Aorta (tissue), 5 donors: ENCODE data around the gene DDIT3. TPM values are rescaled to one million over a fixed set of nuclear protein-coding genes. Genes with fewer than 3 reads are reported as not detected.

ENCODE experiments used
- ATAC-seq: fragments of 200-7000 bp; cut with Tn5 transposase; one replicate; pipeline ENCODE4 v1.9.1; 2022; ENCODE audit warnings: moderate library complexity; ENCODE audit not compliant: low FRiP score
- DNase-seq, 2 donors: peaks; one replicate each; pipeline ENCODE4 v3.0.0-alpha.2; 2020
- H3K27ac ChIP-seq, 2 donors: one replicate each; pipeline ENCODE4 v1.5.1; 2013; ENCODE audit warnings: low read length in 2 of 2, mild to moderate bottlenecking in 2 of 2, moderate library complexity in 2 of 2, control low read depth in 1 of 2, inconsistent platforms in 1 of 2, low read depth in 1 of 2
- H3K27me3 ChIP-seq, 2 donors: one replicate each; pipeline ENCODE4 v1.6.1; 2013; ENCODE audit warnings: control low read depth in 1 of 2, low read length in 1 of 2, mild to moderate bottlenecking in 1 of 2, moderate library complexity in 1 of 2; ENCODE audit not compliant: insufficient read depth in 2 of 2, control insufficient read depth in 1 of 2
- H3K36me3 ChIP-seq, 2 donors: one replicate each; pipeline ENCODE4 v1.6.1; 2013; ENCODE audit warnings: control low read depth in 1 of 2, low read length in 1 of 2, mild to moderate bottlenecking in 1 of 2; ENCODE audit not compliant: insufficient read depth in 2 of 2, control insufficient read depth in 1 of 2
- H3K4me1 ChIP-seq, 2 donors: one replicate each; pipeline ENCODE4 v1.6.1; 2013; ENCODE audit warnings: low read length in 2 of 2, control low read depth in 1 of 2, mild to moderate bottlenecking in 1 of 2, moderate library complexity in 1 of 2; ENCODE audit not compliant: insufficient read depth in 2 of 2, control insufficient read depth in 1 of 2
- H3K4me3 ChIP-seq, 2 donors: one replicate each; pipeline ENCODE4 v1.5.1; 2013; ENCODE audit warnings: low read length in 2 of 2, control low read depth in 1 of 2, mild to moderate bottlenecking in 1 of 2
- H3K9me3 ChIP-seq: one replicate; pipeline ENCODE4 v1.6.1; 2013; ENCODE audit warnings: mild to moderate bottlenecking, low read length; ENCODE audit not compliant: control insufficient read depth
- WGBS, 2 donors: extraction: QIAGEN DNeasy Blood & Tissue Kit; methylation state at CpG; one replicate each; pipeline ENCODE4 v1.1.7; 2013; 5-methylcytosine and 5-hydroxymethylcytosine counted together
- intact Hi-C, 2 donors: fragments of 100-400 bp; cut with DNase I; formaldehyde crosslinking; loops; one replicate each; pipeline versions ENCODE4 v1.14.2 to v1.15.0; 2022
- polyA plus RNA-seq, 2 donors: library from polyadenylated mRNA; stranded (reverse); fragments of 200-250 nt; gene quantifications; one replicate each; pipeline ENCODE4 v1.2.3, GENCODE V29; 2013
- total RNA-seq, 2 donors: library from RNA; stranded (reverse); fragmentation: NEBNext Ultra II Directional; extraction: Animal tissue kit (Norgen Biotek cat#: 25700); gene quantifications; one replicate each; pipeline ENCODE4 v1.2.1, GENCODE V29; 2021
- donor health status: healthy with polysubstance abuse.
- donor health status: Bipolar disorder and iron deficiency.
- donor health status: DM: no; HTN: no; CAD: no.
- donor health status: DM: no; HTN: no; CAD: no.
- donor health status: DM: yes; HTN: yes; CAD: no.

DDIT3 gene
- total and polyA plus RNA-seq, 4 donors = 24.8 to 49.6 (median 33.9) TPM

DNA sequence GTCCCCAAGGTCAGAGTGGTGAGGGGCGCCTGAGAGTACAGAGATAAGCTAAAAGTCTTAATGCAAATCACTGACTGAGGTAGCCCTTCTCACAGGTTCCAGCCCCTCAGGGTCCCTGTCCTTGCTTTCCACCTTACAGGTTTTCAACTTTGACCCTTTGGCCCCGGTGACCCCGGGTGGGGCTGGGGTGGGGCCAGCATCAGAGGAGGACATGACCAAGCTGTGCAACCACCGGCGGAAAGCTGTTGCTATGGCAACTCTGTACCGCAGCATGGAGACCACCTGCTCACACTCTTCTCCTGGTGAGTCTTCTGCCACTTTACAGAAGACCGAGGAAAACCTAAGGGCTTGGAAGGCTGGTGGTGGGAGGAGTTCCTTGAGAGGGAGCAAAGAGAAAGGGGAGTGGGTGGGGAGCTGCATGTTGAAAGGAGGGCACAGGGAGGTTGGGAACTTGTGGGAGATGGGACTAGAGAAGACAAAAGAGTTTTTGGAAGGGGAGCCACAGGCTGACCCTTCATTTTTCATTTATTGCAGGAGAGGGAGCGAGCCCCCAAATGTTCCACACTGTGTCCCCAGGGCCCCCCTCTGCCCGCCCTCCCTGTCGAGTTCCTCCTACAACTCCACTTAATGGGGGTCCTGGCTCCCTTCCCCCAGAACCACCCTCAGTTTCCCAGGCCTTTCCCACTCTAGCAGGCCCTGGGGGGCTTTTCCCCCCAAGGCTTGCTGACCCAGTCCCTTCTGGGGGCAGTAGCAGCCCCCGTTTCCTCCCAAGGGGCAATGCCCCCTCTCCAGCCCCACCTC, 4.7 kb upstream of the DDIT3 start:
- Histone ChIP-seq H3K4me1 (peaks cover 0 to 2% of the 10 kb centered on the region in 2 donors), H3K27ac (no peak overlapping the region), H3K36me3 (peaks cover 0 to 4% of the 10 kb centered on the region in 2 donors), H3K27me3 (no peaks in the 10 kb centered on the region), H3K4me3 (no peak overlapping the region), H3K9me3 (no peaks in the 10 kb centered on the region)
- DNase-seq (no peak), ATAC-seq (no peak)
- intact Hi-C loops = loop anchor here in 1 of 2 donors (2.0 kb wide), 1 partner anchor 22 kb away; the partner anchor contains the start of gene DCTN2
- WGBS, 2 donors = 63 to 64% methylated on average over 11 of the region's 11 CpGs

DNA sequence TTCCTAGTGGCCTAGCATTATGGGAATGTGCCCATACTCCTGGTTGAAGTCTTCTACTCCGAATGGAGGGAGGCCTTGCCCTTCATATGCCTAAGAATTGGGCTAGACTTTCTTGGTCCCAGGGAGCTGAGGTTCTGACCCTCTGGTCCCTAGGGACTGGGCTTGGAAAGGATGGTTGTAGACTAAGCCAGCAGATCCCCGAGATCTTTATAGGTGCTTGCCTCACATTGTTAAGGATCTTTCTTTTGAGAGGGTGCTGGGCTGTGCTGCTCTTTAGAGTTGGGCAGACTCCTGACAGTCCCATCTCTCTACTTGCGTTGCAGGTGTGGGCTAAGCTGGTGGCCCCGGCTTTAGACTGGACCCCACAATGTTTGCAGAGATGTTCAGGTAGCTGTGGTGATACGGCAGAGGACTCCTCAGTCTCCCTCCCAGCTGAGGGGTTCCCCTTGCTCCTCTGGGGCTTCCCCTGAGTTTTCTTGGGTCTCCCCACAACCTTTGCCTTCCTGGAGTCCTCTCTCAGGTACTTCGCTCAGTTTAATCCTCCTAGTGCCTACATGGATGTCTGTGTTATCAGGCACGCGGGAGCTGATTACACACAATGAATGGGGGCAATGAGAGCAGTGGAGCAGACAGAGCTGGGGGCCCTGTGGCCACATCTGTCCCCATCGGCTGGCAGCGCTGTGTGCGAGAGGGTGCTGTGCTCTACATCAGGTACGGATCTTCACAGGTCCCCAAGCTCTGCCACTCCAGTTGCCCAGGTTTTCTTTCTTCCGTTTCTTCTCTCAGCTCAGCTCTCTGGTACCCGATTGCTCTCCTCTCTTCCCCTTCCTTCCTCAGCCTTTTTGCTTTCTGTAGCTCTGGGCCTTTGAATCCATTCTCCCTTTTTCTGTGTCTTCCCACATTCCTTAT, 3.6 kb upstream of the DDIT3 start:
- H3K27ac ChIP-seq = no peak overlapping the region
- DNase-seq (no peak), ATAC-seq (no peak)
- H3K27me3 ChIP-seq = no peaks in the 10 kb centered on the region
- no peaks in the 10 kb centered on the region for H3K9me3 ChIP-seq
- H3K4me1 ChIP-seq = peaks cover 0 to 2% of the 10 kb centered on the region in 2 donors
- 61 to 63% methylated on average over 14 of the region's 14 CpGs for WGBS, 2 donors
- peaks cover 0 to 4% of the 10 kb centered on the region in 2 donors for H3K36me3 ChIP-seq
- intact Hi-C loops = loop anchor here in 1 of 2 donors (2.0 kb wide), 1 partner anchor 23 kb away; the partner anchor contains the start of gene DCTN2
- peak overlapping the region; percentile 76 to 86 for H3K4me3 ChIP-seq

DNA sequence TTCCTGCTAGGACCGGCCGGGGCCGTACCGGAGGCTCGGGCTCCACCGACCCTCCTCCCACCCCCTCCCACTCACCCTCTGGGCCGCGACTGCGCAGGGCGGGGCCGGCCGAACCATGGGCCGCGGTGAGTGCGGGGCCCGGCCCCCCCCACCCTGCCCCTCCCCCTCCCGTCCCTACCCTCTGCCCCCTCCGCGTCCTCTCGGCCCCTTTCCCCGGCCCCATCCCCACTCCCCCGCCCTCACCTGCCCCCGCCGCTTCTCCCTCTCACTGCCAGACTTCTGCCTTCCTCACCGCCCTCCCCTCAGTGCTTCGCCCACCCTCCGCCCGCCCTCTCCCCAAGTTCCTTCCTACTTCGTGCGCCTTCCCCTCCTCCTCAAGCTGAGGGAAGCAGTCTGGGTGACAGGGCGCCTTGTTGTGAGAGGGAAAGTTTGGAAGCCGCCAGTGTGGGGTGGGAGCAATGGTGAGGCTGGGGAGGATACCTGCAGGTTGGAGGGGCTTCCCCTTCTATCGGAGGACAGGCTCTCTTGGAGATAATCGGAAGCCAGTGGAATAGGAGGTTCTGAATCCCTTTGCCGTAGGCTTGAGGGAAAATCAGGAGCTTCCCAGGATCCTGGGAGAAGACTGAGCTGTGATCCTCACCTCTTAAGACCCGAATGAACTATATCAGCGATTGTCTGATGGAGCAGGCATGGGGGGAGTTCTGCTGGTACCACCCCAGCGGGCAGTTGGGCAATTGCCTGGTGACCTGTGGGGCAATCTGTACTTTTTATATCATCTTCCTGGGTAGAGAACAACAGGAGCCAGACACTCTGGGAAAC, 2.8 kb upstream of the DDIT3 start:
- WGBS, 2 donors = 1% methylated on average over 16 to 38 of the region's 38 CpGs
- Histone ChIP-seq H3K27me3 (no peaks in the 10 kb centered on the region), H3K36me3 (peaks cover 0 to 4% of the 10 kb centered on the region in 2 donors), H3K4me1 (peaks cover 1 to 2% of the 10 kb centered on the region in 2 donors), H3K9me3 (no peaks in the 10 kb centered on the region), H3K27ac (peak overlapping the region; percentile 53 to 84), H3K4me3 (peak overlapping the region; percentile 76 to 86)
- ATAC-seq (no peak), DNase-seq (peak; percentile 86 to 88)
- intact Hi-C loops = no loop called here

DNA sequence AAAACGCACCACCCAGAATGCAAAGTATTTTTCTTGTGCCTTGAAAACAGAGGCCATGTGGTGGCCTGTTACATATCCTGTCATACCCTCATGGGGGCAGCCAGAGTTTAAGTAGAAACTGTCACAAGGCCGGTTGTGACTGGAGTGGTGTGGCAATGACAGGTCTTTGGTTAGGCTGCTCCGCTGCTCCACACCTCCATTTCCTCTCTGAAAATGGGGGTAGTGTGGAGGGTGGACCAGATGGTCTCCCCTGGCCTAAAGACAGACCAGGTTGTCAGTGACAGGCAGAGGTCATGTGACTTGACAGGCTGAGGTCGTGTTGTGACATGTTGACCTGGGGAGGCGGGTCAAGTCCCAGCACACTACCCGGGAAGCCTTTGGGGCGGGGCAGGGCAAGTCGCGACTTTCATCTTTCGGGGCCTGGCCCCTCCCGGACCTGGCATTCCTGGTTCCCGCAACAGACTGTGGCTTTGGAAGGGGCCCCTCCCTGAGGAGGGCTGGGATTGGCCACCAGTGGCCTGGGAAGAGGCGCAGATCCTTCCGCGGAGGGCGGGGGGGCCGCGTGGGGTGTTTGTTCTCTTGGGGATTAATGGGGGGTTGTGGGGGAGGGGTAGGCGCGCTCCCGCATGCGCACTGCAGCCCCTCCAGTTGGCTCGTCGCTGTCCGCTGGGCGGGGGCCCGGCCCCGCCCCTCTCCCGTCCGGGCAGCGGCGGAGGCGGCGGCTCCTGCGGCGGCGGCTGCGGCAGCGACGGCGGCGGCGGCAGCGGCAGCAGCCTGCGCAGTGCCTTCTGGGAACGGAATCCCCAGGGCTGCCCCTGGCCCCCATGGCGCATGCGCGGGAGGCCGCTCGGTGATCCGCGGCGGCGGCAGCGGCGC, 1.9 kb upstream of the DDIT3 start, which contains the start of gene MBD6:
TSS of gene MBD6 (plus strand) at position 814 of the 876 bp plus-strand sequence. CDS start 1,480 bp downstream, outside the sequence.
- no peaks in the 10 kb centered on the region for H3K9me3 ChIP-seq
- 1 to 3% methylated on average over 15 to 57 of the region's 57 CpGs for WGBS, 2 donors
- H3K4me3 ChIP-seq = peak within 1 kb of the TSS; percentile 76 to 86
- intact Hi-C loops = no loop called here
- peak; percentile 68 for ATAC-seq
- peak within 1 kb of the TSS; percentile 88 to 89 for H3K27ac ChIP-seq
- peaks cover 0 to 5% of the 10 kb centered on the region in 2 donors for H3K36me3 ChIP-seq
- peaks cover 1 to 2% of the 10 kb centered on the region in 2 donors for H3K4me1 ChIP-seq
- no peaks in the 10 kb centered on the region for H3K27me3 ChIP-seq
- DNase-seq = peak; percentile 94 to 97

DNA sequence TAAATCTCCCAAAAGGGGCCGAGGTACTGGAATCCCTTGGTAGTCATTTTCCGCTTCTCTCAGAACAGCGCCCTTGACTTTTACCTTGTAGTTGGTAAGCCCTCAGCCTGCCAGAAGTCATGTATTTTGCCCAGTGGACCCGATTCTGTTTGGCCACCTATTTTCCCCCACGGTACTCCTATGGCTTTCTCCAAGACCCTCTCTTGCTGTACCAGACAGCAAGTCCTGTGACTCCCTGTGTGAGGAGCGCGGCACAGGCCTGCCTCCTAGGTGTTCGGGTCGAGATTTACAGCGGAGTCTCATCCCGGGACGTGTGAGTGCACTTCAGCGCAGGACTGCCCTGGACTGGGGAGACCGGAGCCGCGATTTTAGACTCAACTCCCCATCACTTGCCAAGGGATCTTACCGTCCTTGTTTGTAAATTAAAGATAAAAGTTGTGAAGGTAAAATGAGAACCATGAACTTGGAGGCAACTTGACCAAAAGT, 1.3 kb upstream of the DDIT3 start:
- DNase-seq = peak in 1 of 2 donors; percentile 61
- intact Hi-C loops = no loop called here
- WGBS, 2 donors = 38 to 41% methylated on average over 17 of the region's 17 CpGs
- no peak for ATAC-seq
- H3K9me3 ChIP-seq = no peaks in the 10 kb centered on the region
- no peaks in the 10 kb centered on the region for H3K27me3 ChIP-seq
- H3K4me3 ChIP-seq = no peak overlapping the region
- peaks cover 0 to 9% of the 10 kb centered on the region in 2 donors for H3K36me3 ChIP-seq
- H3K27ac ChIP-seq = peak overlapping the region; percentile 88 to 89
- H3K4me1 ChIP-seq = peaks cover 1 to 2% of the 10 kb centered on the region in 2 donors

DNA sequence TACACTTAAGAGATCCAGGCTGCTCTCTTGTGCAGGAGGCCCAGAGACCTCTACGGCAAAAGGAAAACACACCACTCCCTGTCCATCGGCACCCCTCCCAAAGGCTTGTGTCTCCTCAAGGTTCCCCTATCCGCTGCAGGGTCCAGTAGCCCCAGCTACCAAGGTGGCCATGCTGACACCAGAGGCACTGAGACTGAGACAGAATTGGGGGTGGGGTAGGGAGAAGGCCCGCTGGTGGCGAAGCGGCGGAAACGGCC, 590 bp downstream of the DDIT3 start:
- no peak for ATAC-seq
- Histone ChIP-seq H3K36me3 (peaks cover 0 to 13% of the 10 kb centered on the region in 2 donors), H3K27me3 (no peaks in the 10 kb centered on the region), H3K4me1 (peaks cover 1 to 2% of the 10 kb centered on the region in 2 donors), H3K9me3 (no peaks in the 10 kb centered on the region), H3K27ac (peak overlapping the region; percentile 71 to 93), H3K4me3 (peak overlapping the region; percentile 89 to 95)
- intact Hi-C loops = no loop called here
- WGBS, 2 donors = 0 to 1% methylated on average over 8 of the region's 8 CpGs
- peak in 1 of 2 donors; percentile 80 for DNase-seq

DNA sequence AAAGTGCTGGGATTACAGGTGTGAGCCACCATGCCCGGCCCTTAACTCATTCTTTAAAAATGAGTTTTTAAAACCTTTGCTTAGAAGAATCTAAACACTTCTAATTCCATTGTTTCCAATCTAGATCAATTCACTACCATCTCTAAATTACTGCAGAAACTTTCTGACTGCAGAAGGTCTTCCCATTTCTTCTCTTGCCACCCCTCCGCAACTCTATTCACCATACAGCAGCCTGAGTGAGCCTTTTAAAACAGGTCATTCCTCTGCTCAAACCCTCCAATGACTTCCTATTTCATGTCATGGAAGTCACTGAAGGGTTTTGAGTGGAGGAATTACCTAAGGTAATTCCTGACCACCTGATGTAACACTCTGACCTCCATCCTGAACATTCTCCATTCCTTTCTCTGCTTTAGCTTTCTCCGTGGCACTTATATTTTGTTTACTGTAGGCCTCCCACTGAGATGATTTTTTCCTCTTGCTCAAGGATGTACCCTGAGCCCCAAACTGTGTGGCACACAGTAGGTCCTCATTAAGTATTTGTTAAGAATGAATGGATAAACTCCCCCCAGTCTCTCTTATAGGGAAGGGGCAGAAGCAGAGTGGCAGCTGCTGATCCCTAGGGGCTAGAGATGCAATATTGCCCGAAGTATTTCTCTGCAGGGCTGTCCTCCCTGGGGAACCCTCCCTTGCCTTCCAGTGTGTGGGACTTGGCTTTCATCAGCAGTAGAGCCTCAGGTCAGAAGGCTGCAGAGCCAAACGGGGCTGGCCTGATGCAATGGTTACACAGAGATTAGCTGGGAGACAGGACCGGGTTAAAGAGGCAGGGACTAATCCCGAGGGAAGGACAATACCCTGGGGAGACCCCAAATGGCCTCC, 1.2 kb downstream of the DDIT3 start:
- DNase-seq = peak in 1 of 2 donors; percentile 67
- peaks cover 0 to 15% of the 10 kb centered on the region in 2 donors for H3K36me3 ChIP-seq
- peaks cover 1 to 2% of the 10 kb centered on the region in 2 donors for H3K4me1 ChIP-seq
- peak overlapping the region in 1 of 2 donors; percentile 93 for H3K27ac ChIP-seq
- WGBS, 2 donors = 25 to 26% methylated on average over 7 of the region's 7 CpGs
- intact Hi-C loops = no loop called here
- peak overlapping the region; percentile 89 to 95 for H3K4me3 ChIP-seq
- no peaks in the 10 kb centered on the region for H3K9me3 ChIP-seq
- no peak for ATAC-seq
- H3K27me3 ChIP-seq = no peaks in the 10 kb centered on the region
